HG02943 (cell line): ENCODE measurements around the gene RPL3.
A peak's percentile ranks its signal among the peaks of the same experiment; 100 is the strongest.
"Not testable (repeated sequence)": the region's sequence is repeated elsewhere in the genome, so short reads cannot be mapped to it uniquely, and the experiment has no call there.

Source experiments
- ATAC-seq: cut with Tn5 transposase; IDR thresholded peaks from one replicate; pipeline ENCODE4 v1.9.1; 2021; ENCODE audit warnings: mild to moderate bottlenecking, low read depth, moderate library complexity; ENCODE audit not compliant: unreplicated experiment

Gene RPL3

GRCh38 chr22:39319284-39320022, at the start of gene RPL3:
Gene RPL3, minus strand, starts transcription at chr22:39319623. Its CDS starts 26 bp downstream, at chr22:39319597.
- ATAC-seq = peak; percentile 88

GRCh38 chr22:39369186-39369585, 49.8 kb upstream of the RPL3 start:
- no peak for ATAC-seq

GRCh38 chr22:39368461-39368911, 49.1 kb upstream of the RPL3 start:
- ATAC-seq = no peak

- no peak for ATAC-seq
Observed at GRCh38 chr22:39367035-39367434, 47.6 kb upstream of the RPL3 start.

- no peak for ATAC-seq
Observed at GRCh38 chr22:39365492-39365780, 46.0 kb upstream of the RPL3 start.

GRCh38 chr22:39364714-39365491, 45.5 kb upstream of the RPL3 start:
- no peak for ATAC-seq

GRCh38 chr22:39363751-39364515, 44.5 kb upstream of the RPL3 start:
- ATAC-seq = no peak

GRCh38 chr22:39362932-39363331, 43.5 kb upstream of the RPL3 start:
- ATAC-seq = no peak

- no peak for ATAC-seq
Observed at GRCh38 chr22:39362271-39362670, 42.8 kb upstream of the RPL3 start.

GRCh38 chr22:39361496-39361895, 42.1 kb upstream of the RPL3 start:
- ATAC-seq = no peak

GRCh38 chr22:39360674-39361413, 41.4 kb upstream of the RPL3 start:
- no peak for ATAC-seq

- ATAC-seq = no peak
Observed at GRCh38 chr22:39360242-39360641, 40.8 kb upstream of the RPL3 start.

- no peak for ATAC-seq
Observed at GRCh38 chr22:39359659-39360195, 40.3 kb upstream of the RPL3 start.

- not testable (repeated sequence) for ATAC-seq
Observed at GRCh38 chr22:39358197-39358596, 38.8 kb upstream of the RPL3 start.

- ATAC-seq = not testable (repeated sequence)
Observed at GRCh38 chr22:39357110-39358108, 38.0 kb upstream of the RPL3 start.

- ATAC-seq = no peak
Observed at GRCh38 chr22:39356464-39356863, 37.0 kb upstream of the RPL3 start.

- not testable (repeated sequence) for ATAC-seq
Observed at GRCh38 chr22:39355805-39356204, 36.4 kb upstream of the RPL3 start.

- no peak for ATAC-seq
Observed at GRCh38 chr22:39355080-39355479, 35.7 kb upstream of the RPL3 start.

- no peak for ATAC-seq
Observed at GRCh38 chr22:39353346-39353745, 33.9 kb upstream of the RPL3 start.
